Body of pancreas (tissue), 4 donors: ENCODE data around the gene TTC3. TPM values are rescaled to one million over a fixed set of nuclear protein-coding genes. Genes with fewer than 3 reads are reported as not detected.

Source experiments
- ATAC-seq: fragments of 150-250 bp; one replicate; pipeline ENCODE4 v1.9.1; 2016
- DNase-seq, 4 donors: peaks; one replicate each; pipeline ENCODE4 v3.0.0-alpha.2; 2019
- H3K27ac ChIP-seq, 4 donors: fragments of 200-600 bp; sonication (generic); 1 replicate in 3 of 4; 2 replicates in 1 of 4; pipeline versions ENCODE4 v1.5.1 to v1.6.1; 2016 to 2019; ENCODE audit warnings: mild to moderate bottlenecking in 1 of 4, mixed read lengths in 1 of 4, moderate library complexity in 1 of 4
- H3K27me3 ChIP-seq, 2 donors: fragments of 200-600 bp; sonication (generic); one replicate each; pipeline ENCODE4 v1.6.0; 2016; ENCODE audit warnings: mild to moderate bottlenecking in 1 of 2
- H3K36me3 ChIP-seq, 2 donors: fragments of 200-600 bp; sonication (generic); replicated peaks in 1 of 2; 2 replicates each; pipeline ENCODE4 v1.5.1; 2016; ENCODE audit warnings: low read depth in 2 of 2; ENCODE audit not compliant: insufficient read depth in 1 of 2
- H3K4me1 ChIP-seq: fragments of 200-600 bp; sonication (generic); one replicate; pipeline ENCODE4 v1.6.0; 2016
- H3K4me3 ChIP-seq, 2 donors: fragments of 200-600 bp; sonication (generic); 1 replicate in 1 of 2; 2 replicates in 1 of 2; pipeline ENCODE4 v1.5.1; 2016 to 2019
- H3K9me3 ChIP-seq, 3 donors: fragments of 200-600 bp; sonication (generic); 1 replicate in 2 of 3; 2 replicates in 1 of 3; pipeline ENCODE4 v1.5.1; 2016
- POLR2A ChIP-seq, 3 donors: fragments of 450-650 bp; IDR thresholded peaks; one replicate each; pipeline ENCODE4 v1.6.1; 2016; ENCODE audit warnings: antibody characterized with exemption in 3 of 3, mild to moderate bottlenecking in 2 of 3
- WGBS, 2 donors: methylation state at CpG; one replicate each; pipeline ENCODE4 v1.1.5; 2017; 5-methylcytosine and 5-hydroxymethylcytosine counted together
- intact Hi-C: fragments of 100-400 bp; cut with DNase I; formaldehyde crosslinking; loops from one replicate; pipeline ENCODE4 v1.15.1; 2023
- total RNA-seq, 2 donors: library from RNA; depleted of rRNA; stranded (reverse); fragments of >200 nt; gene quantifications; one replicate each; pipeline ENCODE4 v1.1.0, GENCODE V29; 2016
- TF ChIP-seq, protein P1 (sequence below), 7 experiments: fragments of 450-650 bp in 4 of 7; fragments of 200-600 bp in 3 of 7; sonication (generic) in 3 of 7; IDR thresholded peaks; one replicate each; pipeline ENCODE4 v1.5.1; 2016 to 2019; ENCODE audit warnings: antibody characterized with exemption in 7 of 7

Gene TTC3
- total RNA-seq, 2 donors from 2014 or later, result 99.9 to 246 TPM

DNA sequence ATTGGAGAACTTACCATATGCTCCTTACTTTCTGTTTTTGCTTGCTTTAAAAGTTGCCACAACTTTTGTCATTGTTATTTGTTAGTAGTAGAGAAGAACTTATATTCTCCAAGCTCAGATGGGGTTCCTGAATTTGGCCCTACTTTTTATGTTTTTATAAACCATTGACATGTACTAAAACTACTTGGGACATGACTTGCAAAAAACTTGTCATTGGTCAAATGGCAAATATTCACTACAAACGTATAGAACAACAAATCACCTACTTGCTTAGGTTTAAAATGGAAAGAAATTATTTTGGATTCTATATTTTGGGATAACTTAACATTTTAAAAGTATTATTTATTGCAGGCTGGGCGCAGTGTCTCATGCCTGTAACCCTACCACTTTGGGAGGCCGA is 32.8 kb upstream of the TTC3 start:
- Histone ChIP-seq H3K9me3 (no peaks in the 10 kb centered on the region), H3K27ac (no peak overlapping the region), H3K27me3 (no peaks in the 10 kb centered on the region), H3K4me3 (no peak overlapping the region), H3K36me3 (no peaks in the 10 kb centered on the region), H3K4me1 (no peaks in the 10 kb centered on the region)
- no peak for TF ChIP-seq POLR2A (IDR thresholded peaks at IDR 0.05)
- TF ChIP-seq, protein P1, sequence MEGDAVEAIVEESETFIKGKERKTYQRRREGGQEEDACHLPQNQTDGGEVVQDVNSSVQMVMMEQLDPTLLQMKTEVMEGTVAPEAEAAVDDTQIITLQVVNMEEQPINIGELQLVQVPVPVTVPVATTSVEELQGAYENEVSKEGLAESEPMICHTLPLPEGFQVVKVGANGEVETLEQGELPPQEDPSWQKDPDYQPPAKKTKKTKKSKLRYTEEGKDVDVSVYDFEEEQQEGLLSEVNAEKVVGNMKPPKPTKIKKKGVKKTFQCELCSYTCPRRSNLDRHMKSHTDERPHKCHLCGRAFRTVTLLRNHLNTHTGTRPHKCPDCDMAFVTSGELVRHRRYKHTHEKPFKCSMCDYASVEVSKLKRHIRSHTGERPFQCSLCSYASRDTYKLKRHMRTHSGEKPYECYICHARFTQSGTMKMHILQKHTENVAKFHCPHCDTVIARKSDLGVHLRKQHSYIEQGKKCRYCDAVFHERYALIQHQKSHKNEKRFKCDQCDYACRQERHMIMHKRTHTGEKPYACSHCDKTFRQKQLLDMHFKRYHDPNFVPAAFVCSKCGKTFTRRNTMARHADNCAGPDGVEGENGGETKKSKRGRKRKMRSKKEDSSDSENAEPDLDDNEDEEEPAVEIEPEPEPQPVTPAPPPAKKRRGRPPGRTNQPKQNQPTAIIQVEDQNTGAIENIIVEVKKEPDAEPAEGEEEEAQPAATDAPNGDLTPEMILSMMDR (IDR thresholded peaks at IDR 0.05), result no peak
- no peak for ATAC-seq
- WGBS, 2 donors, result 91 to 92% methylated on average over 3 of the region's 3 CpGs
- no peak for DNase-seq
- intact Hi-C loops, result no loop called here

DNA sequence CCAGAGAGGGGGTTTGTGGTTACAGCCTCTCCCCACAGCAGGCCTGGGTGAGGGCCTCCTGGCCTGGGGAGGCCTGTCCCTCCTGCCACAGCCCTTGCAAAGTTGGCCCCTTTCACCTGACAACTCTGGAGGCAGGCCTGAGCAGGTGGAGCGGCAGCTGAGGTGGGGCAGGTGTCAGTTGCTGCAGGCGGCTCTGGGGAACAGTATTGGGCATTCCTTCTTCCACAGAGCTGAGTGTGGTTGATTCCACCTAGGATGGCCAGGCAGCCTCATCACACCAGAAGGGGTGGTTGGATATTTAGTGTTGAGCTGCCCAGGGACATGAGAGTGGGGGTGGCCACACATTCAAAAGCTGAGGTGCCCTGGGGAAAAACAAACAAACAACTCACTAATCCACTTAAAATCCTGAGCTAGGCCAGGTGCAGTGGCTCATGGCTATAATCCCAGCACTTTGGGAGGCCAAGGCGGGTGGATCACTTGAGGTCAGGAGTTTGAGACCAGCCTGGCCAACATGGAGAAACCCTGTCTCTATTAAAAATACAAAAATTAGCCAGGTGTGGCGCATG is 31.3 kb upstream of the TTC3 start:
- no peak for ATAC-seq
- 95 to 100% methylated on average over 1 to 4 of the region's 4 CpGs for WGBS, 2 donors

DNA sequence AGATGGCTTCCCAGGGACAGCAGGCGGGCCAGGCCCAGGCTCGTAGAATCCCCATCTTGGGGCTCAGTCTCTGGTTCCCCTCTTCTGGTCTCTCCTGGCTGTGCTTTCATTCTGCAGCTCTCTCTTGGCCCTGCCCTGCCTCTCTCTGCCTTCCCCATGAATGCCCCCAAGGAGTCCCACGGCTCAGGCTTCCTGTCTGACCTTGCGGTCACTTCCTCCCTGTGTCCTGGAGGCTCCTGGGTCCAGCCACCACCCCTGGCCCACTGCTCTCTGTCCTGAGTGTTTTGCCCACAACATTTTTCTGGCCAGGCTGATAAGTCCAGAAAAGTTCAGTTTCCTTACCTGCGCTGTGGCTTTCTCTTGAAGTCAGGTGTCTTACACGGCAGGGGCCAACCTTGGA is 29.2 kb upstream of the TTC3 start:
- Histone ChIP-seq H3K9me3 (no peaks in the 10 kb centered on the region), H3K36me3 (no peaks in the 10 kb centered on the region), H3K27ac (no peak overlapping the region), H3K27me3 (no peaks in the 10 kb centered on the region), H3K4me1 (no peaks in the 10 kb centered on the region), H3K4me3 (no peak overlapping the region)
- no peak for TF ChIP-seq POLR2A (IDR thresholded peaks at IDR 0.05)
- TF ChIP-seq, protein P1 (IDR thresholded peaks at IDR 0.05), result no peak
- DNase-seq, result no peak
- intact Hi-C loops, result no loop called here
- 83 to 94% methylated on average over 5 to 6 of the region's 6 CpGs for WGBS, 2 donors
- no peak for ATAC-seq

More for the DNA sequence above, 31.3 kb upstream of the TTC3 start:
- DNase-seq, result no peak
- no peaks in the 10 kb centered on the region for H3K27me3 ChIP-seq
- H3K9me3 ChIP-seq, result no peaks in the 10 kb centered on the region
- no peaks in the 10 kb centered on the region for H3K36me3 ChIP-seq
- H3K27ac ChIP-seq, result no peak overlapping the region
- H3K4me1 ChIP-seq, result no peaks in the 10 kb centered on the region
- H3K4me3 ChIP-seq, result no peak overlapping the region
- intact Hi-C loops, result no loop called here
- no peak for TF ChIP-seq POLR2A (IDR thresholded peaks at IDR 0.05)
- TF ChIP-seq, protein P1 (IDR thresholded peaks at IDR 0.05), result no peak

DNA sequence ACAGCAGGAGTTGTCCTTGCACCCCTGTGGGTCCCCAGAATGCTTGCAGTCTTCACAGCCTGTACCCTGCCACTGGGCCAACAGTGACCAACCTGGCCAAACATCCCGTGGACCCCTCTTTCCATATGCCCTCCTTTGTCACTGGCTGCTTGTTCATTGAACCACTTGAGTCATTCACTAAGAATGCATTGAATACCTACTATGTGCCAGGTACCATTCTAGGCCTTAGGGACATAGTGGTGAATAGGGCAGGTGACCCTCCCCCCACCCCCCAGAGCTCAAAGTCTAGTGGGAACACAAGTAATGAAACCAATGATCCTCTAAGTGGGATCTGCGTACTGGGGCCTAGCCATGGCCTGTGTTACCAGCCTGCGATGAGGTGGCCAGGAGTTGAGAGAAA is 28.4 kb upstream of the TTC3 start:
- no peaks in the 10 kb centered on the region for H3K9me3 ChIP-seq
- ATAC-seq, result no peak
- no peaks in the 10 kb centered on the region for H3K27me3 ChIP-seq
- H3K36me3 ChIP-seq, result no peaks in the 10 kb centered on the region
- TF ChIP-seq, protein P1 (IDR thresholded peaks at IDR 0.05), result no peak
- no peak for TF ChIP-seq POLR2A (IDR thresholded peaks at IDR 0.05)
- WGBS, 2 donors, result 89 to 94% methylated on average over 3 of the region's 3 CpGs
- H3K4me3 ChIP-seq, result no peak overlapping the region
- no peak overlapping the region for H3K27ac ChIP-seq
- H3K4me1 ChIP-seq, result no peaks in the 10 kb centered on the region
- no peak for DNase-seq
- intact Hi-C loops, result no loop called here

DNA sequence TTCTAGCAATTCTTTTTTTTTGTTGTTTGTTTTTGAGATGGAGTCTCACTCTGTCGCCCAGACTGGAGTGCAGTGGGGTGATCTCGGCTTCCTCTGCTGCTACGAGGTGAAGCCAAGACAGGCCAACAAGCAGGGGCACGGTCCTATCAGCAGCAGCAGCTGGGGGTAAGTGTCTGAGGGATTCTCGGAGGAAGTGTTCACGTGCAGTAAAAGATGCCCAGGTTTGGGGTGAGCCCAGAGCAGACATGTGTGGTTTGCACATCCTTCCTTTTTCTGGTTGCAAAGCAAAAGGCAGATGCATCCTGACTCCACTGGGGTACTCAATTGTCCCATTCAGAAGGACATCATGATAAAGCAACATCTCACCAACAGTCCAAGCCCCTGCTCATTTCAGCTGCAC is 27.9 kb upstream of the TTC3 start:
- H3K4me3 ChIP-seq, result no peak overlapping the region
- DNase-seq, result no peak
- intact Hi-C loops, result no loop called here
- no peak for TF ChIP-seq POLR2A (IDR thresholded peaks at IDR 0.05)
- TF ChIP-seq, protein P1 (IDR thresholded peaks at IDR 0.05), result no peak
- no peaks in the 10 kb centered on the region for H3K4me1 ChIP-seq
- WGBS, 2 donors, result 67 to 69% methylated on average over 6 of the region's 6 CpGs
- no peaks in the 10 kb centered on the region for H3K36me3 ChIP-seq
- ATAC-seq, result no peak
- no peaks in the 10 kb centered on the region for H3K27me3 ChIP-seq
- H3K9me3 ChIP-seq, result no peaks in the 10 kb centered on the region
- H3K27ac ChIP-seq, result no peak overlapping the region
